Ovary (tissue), 9 donors: ENCODE results near the gene PLBD1. TPM values are rescaled to one million over a fixed set of nuclear protein-coding genes. Genes with fewer than 3 reads are reported as not detected.

Experiments
- DNase-seq, 5 donors: peaks; one replicate each; pipeline ENCODE4 v3.0.0-alpha.2; 2019 to 2020
- H3K27ac ChIP-seq, 2 donors: fragments of 200-600 bp; one replicate each; pipeline versions ENCODE4 v1.5.1 to v1.8.0; 2019 to 2022
- H3K27me3 ChIP-seq: fragments of 200-600 bp; one replicate; pipeline ENCODE4 v1.8.0; 2022
- H3K36me3 ChIP-seq: fragments of 200-600 bp; sonication (generic); one replicate; pipeline ENCODE4 v1.5.1; 2019
- H3K4me1 ChIP-seq: one replicate; pipeline ENCODE4 v1.8.1; 2013; ENCODE audit warnings: mild to moderate bottlenecking, moderate library complexity; ENCODE audit not compliant: insufficient read depth
- H3K4me3 ChIP-seq: fragments of 200-600 bp; sonication (generic); one replicate; pipeline ENCODE4 v1.5.1; 2017
- H3K9me3 ChIP-seq, 2 donors: fragments of 200-600 bp in 1 of 2; sonication (generic) in 1 of 2; one replicate each; pipeline versions ENCODE4 v1.5.1 to v1.8.1; 2013 to 2019; ENCODE audit warnings: mild to moderate bottlenecking in 1 of 2, moderate library complexity in 1 of 2
- CTCF ChIP-seq, 3 donors: fragments of 450-650 bp in 2 of 3; fragments of 200-600 bp in 1 of 3; IDR thresholded peaks; one replicate each; pipeline versions ENCODE4 v1.5.1 to v1.8.0; 2016 to 2022; ENCODE audit warnings: antibody characterized with exemption in 3 of 3, mild to moderate bottlenecking in 1 of 3
- EP300 ChIP-seq: sonication (generic); formaldehyde crosslinking; IDR thresholded peaks from one replicate; pipeline ENCODE4 v1.6.1; 2017; ENCODE audit warnings: antibody characterized with exemption
- POLR2A ChIP-seq: fragments of 450-650 bp; IDR thresholded peaks from one replicate; pipeline ENCODE4 v1.6.1; 2017; ENCODE audit warnings: antibody characterized with exemption, mild to moderate bottlenecking, moderate library complexity
- WGBS, 3 donors: extraction: QIAGEN DNeasy Blood & Tissue Kit in 1 of 3; methylation state at CpG; one replicate each; pipeline versions ENCODE4 v1.1.5 to v1.1.7; 2013 to 2017; 5-methylcytosine and 5-hydroxymethylcytosine counted together
- intact Hi-C, 4 donors: fragments of 100-400 bp; cut with DNase I; formaldehyde crosslinking; loops; one replicate each; pipeline versions ENCODE4 v1.11.0 to v1.15.1; 2022 to 2023
- polyA plus RNA-seq, 2 donors: library from polyadenylated mRNA; stranded (reverse); fragments of 200-250 nt in 1 of 2; fragments of 350-450 nt in 1 of 2; fragmentation: Illumina TruSeq in 1 of 2; extraction: RNeasy Lipid Tissue Mini Kit (QIAGEN cat#74804) in 1 of 2; gene quantifications; one replicate each; pipeline ENCODE4 v1.2.3, GENCODE V29; 2013 to 2014
- total RNA-seq, 7 donors: library from RNA; depleted of rRNA in 2 of 7; stranded (reverse); fragments of >200 nt in 2 of 7; fragmentation: NEBNext Ultra II Directional in 3 of 7; extraction: Animal tissue kit (Norgen Biotek cat#: 25700) in 3 of 7; gene quantifications; one replicate each; pipeline versions ENCODE4 v1.1.0 to v1.2.4, GENCODE V29; 2016 to 2023
- donor health status: DM: no; HTN: no; CAD: no; lungs with moderate emphysema.
- donor health status: DM: no; HTN: no; CAD: no.
- donor health status: Bipolar disorder and iron deficiency.
- donor health status: DM: yes; HTN: yes; CAD: no.
- donor health status: DM: no; HTN: no; CAD: no.
- donor health status: DM: yes; HTN: yes; CAD: no.

Gene PLBD1
- total and polyA plus RNA-seq, 9 donors = 1.1 to 54.0 (median 4.6) TPM

GRCh38 chr12:14510574-14510973 is 57.1 kb downstream of the PLBD1 start:
- no peaks in the 10 kb centered on the region for H3K36me3 ChIP-seq
- no peaks in the 10 kb centered on the region for H3K9me3 ChIP-seq
- H3K4me3 ChIP-seq = no peak overlapping the region
- intact Hi-C loops = no loop called here
- DNase-seq = no peak
- WGBS, 3 donors = 24 to 46% (median 42%) methylated on average over 3 of the region's 3 CpGs
- no peak for TF ChIP-seq CTCF (IDR thresholded peaks at IDR 0.05)
- no peak for TF ChIP-seq POLR2A
- no peak for TF ChIP-seq EP300
- no peak overlapping the region for H3K27ac ChIP-seq
- no peaks in the 10 kb centered on the region for H3K4me1 ChIP-seq
- no peaks in the 10 kb centered on the region for H3K27me3 ChIP-seq

GRCh38 chr12:14505626-14506596 is 61.8 kb downstream of the PLBD1 start:
- Histone ChIP-seq H3K9me3 (no peaks in the 10 kb centered on the region), H3K4me1 (no peaks in the 10 kb centered on the region), H3K27me3 (no peaks in the 10 kb centered on the region), H3K27ac (no peak overlapping the region), H3K4me3 (no peak overlapping the region), H3K36me3 (no peaks in the 10 kb centered on the region)
- intact Hi-C loops = no loop called here
- WGBS, 3 donors = 75 to 86% (median 81%) methylated on average over 6 of the region's 6 CpGs
- no peak for TF ChIP-seq POLR2A
- no peak for TF ChIP-seq CTCF (IDR thresholded peaks at IDR 0.05)
- no peak for TF ChIP-seq EP300
- no peak for DNase-seq

DNA sequence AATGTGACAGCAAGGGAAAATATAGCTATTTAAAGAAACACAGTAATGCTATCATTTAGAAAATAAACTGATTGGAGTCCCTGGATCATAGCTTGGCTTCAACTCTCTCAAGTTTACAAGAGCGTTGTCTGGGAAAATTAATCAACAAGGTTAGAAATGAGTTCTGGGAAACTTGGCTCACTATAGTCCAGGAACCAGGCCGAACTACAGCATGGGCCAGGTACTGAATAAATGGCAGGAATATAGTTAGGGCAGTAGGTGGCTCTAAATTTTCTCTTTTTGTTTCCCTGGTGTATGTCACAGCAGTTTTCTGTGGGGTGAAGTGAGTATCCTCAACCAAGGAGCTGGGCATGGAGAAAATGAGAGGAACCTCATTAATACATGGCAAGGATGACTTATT is 72.4 kb downstream of the PLBD1 start:
- no peak for DNase-seq
- Histone ChIP-seq H3K27ac (no peak overlapping the region), H3K27me3 (no peaks in the 10 kb centered on the region), H3K9me3 (no peaks in the 10 kb centered on the region), H3K4me3 (no peak overlapping the region), H3K36me3 (no peaks in the 10 kb centered on the region), H3K4me1 (no peaks in the 10 kb centered on the region)
- WGBS, 3 donors = 70 to 88% (median 72%) methylated on average over 2 of the region's 2 CpGs
- intact Hi-C loops = no loop called here
- TF ChIP-seq CTCF (IDR thresholded peaks at IDR 0.05) = no peak
- no peak for TF ChIP-seq EP300
- no peak for TF ChIP-seq POLR2A

DNA sequence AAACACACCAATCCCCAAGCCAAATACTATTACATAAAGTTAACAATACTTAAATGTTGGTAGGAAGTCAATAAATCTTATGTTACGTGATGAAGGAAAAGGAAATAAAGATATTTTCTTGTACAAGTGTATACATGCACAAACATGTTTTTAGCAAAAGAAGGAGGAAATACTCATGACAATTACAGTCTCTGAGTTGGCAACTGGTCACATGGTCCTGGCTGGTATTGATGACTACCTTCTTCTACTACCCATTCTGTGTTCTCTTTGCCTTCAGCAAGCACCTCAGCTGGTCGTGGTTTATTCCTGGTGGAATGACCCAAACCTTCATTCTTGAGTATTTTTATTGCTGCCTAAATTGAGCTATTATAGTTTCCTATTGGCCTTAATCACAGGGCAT is 84.8 kb downstream of the PLBD1 start:
- H3K4me3 ChIP-seq = no peak overlapping the region
- no peaks in the 10 kb centered on the region for H3K4me1 ChIP-seq
- no peak overlapping the region for H3K27ac ChIP-seq
- intact Hi-C loops = no loop called here
- 94 to 98% (median 95%) methylated on average over 2 of the region's 2 CpGs for WGBS, 3 donors
- H3K27me3 ChIP-seq = no peaks in the 10 kb centered on the region
- no peaks in the 10 kb centered on the region for H3K36me3 ChIP-seq
- H3K9me3 ChIP-seq = no peaks in the 10 kb centered on the region
- DNase-seq = no peak
- TF ChIP-seq POLR2A (no peak), EP300 (no peak), CTCF (IDR thresholded peaks at IDR 0.05) (no peak)
